Mesenteric fat pad (tissue), 1 donor: Measurements from ENCODE around the gene SLIT3. TPM values are rescaled to one million over a fixed set of nuclear protein-coding genes. Genes with fewer than 3 reads are reported as not detected.

Source experiments
- DNase-seq: peaks from one replicate; pipeline ENCODE4 v3.0.0-alpha.2; 2020; ENCODE audit warnings: low spot score
- total RNA-seq: library from RNA; stranded (reverse); fragmentation: NEBNext Ultra II Directional; extraction: Animal tissue kit (Norgen Biotek cat#: 25700); gene quantifications from one replicate; pipeline ENCODE4 v1.2.1, GENCODE V29; 2021
- donor health status: DM: yes; HTN: yes; CAD: no.

Gene SLIT3
- total RNA-seq, 1 donor from 2014 or later, result 83.6 TPM

DNA sequence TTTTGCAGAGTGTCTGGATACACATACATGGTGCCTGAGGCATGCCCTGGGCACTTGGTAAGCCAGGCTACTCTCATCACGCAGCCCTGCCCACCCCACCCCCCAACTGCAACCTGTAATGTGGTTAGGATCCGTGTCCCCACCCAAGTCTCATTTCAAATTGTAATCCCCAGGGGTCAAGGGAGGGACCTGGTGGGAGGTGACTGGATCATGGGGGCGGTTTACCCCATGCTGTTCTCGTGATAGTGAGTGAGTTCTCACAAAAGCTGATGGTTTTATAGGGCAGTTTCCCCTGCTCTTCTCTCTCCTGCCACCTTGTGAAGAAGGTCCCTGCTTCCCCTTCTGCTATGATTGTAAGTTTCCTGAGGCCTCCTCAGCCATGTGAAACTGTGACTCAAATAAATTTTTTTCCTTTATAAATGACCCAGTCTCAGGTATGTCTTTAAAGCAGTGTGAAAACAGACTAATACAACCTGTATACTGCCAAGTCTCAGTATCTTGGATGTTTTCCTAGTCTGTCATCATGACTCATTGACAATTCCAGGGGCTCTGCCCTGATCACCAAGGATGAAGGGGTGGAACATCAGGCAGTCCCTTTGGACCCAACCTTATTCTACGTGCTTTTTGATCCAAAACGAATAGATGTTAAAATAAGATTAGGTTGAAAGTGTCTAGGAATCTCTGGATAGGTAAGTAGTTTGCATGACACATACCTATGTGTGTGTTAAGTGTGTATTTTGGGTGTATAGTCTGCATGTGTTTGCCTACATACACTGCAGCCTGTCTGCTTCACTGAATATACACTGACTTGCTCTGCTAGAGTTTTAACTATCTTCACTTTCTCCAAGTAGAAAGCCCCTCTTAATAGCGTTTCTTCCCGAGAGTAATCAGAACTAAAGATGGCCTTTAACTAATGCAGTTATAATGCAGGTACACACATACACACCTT, 293.8 kb downstream of the SLIT3 start:
- DNase-seq, result no peak

DNA sequence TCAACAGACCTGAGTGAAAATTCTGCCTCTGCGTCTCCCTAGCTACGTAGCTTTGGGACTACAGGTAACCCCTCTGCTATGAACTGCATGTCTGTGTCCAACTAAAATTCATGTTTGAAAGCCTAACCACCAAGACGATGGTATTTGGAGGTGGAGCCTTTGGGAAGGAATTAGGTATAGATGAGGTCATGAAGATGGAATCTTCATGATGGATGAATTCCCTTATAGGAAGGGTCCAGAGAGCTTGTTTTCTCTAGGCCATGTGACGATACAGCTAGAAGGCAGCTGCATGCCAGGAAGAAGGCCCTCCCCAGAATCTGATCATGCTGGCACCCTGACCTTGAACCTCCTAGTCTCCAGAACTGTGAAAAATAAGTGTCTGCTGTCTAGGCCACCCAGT, 296.4 kb downstream of the SLIT3 start:
- no peak for DNase-seq

DNA sequence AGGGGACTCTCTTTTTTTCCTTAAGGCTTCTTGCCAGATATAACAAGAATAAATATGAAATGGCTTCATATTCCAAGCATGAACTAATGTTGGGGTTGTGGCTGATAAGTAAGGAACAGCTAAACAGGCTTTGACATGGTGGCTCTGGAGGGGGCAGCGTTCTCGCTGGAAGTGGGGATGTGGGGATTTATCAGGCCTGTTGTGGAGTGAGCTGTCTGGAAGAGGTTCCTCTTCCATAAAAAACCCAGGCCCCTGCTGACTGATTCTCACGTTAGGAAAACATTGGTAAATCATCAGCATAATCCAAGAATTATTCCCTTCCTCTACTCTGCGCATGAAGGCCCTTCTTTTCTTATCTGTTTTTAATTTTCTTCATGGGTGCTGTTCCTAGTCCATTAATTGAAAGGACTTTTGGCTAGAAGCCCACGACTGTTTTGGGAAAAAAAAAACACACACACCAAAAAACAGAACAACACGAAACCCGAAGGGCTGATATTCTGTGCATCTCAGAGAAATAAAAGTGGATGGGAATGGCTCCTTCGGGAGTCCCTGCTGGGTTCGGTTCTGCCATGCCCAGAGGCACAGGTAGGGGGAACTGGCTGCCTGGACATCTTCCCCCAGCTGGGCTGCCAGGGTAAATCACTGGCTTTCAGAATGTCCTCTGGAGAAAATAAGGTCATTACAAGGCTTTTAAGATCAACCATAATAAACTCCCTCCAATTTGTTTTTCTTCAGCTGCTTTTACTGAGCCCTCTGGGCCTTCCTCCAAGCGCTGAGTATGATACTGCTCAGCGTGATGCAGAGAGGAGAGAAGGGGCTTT, 297.0 kb downstream of the SLIT3 start:
- no peak for DNase-seq

DNA sequence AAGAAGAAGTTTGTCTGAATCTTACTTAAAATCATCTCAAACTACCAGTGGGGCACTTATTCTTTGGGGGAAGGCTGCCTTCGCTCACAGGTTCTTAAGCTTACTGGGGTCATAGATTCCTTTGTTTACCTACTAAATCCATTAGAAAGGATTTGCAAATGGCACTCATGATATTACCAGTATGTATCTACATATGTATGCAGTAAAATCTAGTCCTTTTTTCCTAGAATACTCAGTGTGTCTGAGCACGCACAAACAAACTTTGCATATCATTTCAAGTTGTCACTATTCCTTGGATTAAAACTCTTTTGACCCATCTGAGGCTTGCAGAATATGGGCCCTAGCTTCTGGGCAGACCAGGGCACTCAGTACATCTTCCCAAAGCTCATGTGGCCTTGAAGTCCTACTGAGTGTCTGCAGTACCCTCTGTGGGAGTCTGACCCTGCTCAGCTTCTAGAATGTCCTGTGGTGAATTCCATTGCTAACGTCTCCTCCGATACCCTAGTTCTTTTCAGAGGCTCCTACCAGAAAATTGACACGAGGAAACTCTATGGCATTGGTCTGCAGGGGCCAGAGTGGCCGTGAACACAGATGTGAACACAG, 297.9 kb downstream of the SLIT3 start:
- no peak for DNase-seq

DNA sequence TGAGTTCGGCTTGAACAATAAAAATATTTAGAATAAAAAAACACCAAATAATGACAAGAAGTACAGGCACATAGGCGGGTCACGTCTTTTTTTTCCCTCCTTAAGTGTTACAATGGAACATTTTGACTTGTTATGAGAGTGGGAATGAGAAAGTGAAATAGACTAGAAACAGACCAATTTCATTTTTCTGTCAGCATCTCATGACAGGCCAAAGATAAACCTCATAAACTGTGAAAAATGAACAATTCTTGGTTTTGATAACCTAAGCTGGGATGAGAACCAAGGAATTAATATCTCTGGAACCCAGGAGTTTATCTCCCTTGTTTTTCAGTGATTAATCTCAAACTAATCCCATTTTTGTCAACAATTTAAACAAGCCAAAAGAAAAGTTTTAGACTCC, 299.5 kb downstream of the SLIT3 start:
- no peak for DNase-seq

DNA sequence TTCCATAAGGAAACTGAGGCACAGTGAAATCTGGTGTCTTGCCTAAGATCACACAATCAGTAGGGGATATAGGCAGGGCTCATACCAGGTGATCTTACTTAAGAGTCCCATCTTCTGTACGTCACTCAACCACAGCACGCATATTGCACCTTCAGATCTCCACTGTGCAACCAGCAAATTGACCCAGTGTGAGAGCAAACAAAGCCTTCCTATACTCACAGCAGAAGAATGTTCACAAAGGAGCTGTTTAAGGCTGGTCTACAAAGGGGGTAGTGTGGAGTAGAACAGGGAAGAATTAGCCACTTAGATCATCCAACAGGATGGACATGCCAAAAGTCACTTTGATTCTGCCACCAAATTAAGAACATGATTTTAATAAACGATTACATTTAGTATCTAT, 305.9 kb downstream of the SLIT3 start:
- DNase-seq, result no peak

DNA sequence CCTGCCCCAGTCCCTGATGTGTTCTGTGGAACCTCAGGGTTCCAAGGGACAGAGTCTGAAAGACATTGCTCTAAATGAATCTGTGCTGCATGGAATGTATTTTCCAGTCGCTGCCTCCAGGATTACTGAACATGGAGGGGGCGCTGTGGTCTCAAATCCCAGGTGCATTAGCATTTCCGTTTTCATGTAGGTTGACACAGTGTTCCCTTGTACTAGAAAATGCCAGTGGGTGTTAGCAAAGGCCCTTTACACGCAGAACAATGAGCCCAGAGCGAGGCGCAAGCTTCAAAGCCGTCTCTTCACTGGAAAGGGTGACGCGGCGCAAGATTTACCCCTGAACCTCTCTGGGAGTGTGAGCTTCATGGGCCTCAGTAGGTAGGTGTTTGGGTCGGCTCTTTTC, 308.3 kb downstream of the SLIT3 start:
- no peak for DNase-seq

DNA sequence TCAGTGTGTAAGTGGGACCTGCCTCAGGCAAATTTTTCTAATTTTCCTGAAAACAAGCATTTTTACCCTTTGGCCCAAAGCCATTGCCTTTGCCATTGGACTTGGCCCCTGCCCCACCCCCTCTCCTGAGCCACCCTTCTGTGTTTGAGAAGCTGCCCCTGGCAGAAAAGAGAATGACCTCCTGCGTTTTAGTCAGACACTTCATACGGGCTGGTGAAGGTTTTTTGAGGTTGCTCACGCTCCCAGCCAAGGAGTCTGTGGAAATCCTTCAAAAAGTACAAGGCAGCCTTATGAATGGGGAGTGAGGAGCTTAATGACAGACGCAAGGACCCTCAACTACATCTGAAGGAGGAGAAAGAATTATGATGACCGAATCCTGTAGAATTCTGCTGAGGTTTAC, 308.9 kb downstream of the SLIT3 start:
- no peak for DNase-seq

DNA sequence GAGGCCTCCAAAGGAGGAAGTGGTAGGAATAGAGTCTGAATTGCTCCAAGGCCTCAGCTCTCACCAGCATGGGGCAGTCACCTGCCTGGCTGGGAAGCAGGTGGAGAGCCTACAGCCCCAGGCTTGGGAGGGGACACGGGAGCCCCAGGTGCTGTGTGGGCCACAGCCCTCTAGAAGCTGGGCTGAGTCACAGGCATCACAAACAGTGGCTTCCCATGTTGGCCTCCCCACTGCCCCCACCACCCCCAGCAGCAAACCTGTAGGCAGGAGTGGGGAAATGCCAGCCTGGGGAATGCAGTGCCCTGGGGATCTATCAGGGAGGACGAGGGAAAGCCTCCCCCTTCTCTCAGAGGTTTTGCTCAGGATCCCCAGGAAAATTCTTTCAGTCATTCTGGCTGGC, 309.6 kb downstream of the SLIT3 start:
- no peak for DNase-seq

DNA sequence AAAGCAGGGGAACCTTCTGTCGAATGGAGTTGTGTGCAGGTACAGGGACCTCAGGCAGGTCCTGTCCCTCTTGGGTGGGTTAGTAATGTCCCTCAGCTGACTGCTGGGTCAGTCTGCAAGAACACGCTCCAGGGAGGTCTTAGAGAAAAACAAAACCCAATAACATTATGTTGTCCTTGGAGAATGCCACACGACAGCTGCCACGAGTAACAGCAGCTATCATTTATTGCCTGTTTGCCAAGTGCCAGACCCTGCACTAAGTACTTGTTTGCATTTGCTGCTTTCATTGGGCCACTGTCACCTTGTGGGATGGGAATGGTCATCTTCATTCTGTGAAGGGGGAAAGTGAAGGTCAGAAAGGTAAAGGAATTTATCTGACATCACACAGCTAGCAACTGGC, 310.3 kb downstream of the SLIT3 start:
- DNase-seq, result no peak

DNA sequence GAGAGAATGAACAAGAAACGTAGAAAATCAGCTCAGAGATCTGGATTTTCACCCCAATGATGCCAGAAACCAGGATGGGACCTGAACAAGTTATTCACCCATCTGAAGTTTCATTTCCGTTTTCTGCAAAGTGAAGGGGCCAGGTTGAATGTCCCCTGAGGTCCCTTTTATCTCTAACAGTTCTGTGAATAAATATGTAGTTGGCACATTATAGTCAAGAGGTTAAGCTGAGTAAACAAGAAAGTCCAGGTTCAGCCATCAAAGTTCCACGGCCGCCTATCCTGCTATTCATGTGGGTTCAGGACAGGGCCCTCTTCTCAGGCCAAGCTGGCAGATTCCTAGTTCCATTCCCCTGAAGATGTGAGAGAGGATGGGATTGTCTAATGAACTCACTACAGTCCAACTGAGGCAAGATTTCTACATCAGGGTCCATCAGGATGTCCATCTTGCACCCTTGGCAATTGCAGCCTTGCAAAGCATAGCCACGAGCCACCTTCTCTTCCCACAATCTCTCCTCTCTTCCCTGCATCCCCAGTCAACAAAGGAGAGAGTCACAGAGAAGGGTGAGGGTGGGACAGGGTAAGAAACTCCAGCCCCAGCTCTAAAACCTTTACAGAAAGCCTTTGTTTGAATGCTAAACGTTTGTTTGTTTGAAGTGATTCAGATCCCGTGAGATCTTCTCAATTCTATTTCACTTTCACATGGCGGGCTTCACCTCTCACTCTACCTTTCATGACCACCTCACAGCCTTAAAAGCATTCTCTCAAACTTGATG, 311.0 kb downstream of the SLIT3 start:
- DNase-seq, result no peak

DNA sequence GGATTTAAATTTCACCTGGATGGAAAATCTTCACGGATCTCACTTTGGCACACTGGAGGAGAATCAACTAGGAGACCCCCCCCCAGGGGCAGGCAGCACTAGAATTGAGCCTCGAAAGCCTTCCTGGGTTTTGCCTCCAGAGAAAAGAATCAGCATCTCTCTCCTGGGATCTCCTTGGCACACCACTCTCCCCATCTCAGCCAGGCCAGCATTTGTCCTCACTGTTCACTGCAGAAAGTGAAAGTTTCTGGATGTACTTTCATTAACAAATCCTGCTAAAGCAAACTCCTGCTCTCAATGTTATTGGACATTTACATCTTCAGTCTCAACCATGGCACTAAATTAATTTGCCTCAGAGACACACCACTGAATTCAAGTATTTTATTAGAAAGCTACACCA, 312.2 kb downstream of the SLIT3 start:
- no peak for DNase-seq

DNA sequence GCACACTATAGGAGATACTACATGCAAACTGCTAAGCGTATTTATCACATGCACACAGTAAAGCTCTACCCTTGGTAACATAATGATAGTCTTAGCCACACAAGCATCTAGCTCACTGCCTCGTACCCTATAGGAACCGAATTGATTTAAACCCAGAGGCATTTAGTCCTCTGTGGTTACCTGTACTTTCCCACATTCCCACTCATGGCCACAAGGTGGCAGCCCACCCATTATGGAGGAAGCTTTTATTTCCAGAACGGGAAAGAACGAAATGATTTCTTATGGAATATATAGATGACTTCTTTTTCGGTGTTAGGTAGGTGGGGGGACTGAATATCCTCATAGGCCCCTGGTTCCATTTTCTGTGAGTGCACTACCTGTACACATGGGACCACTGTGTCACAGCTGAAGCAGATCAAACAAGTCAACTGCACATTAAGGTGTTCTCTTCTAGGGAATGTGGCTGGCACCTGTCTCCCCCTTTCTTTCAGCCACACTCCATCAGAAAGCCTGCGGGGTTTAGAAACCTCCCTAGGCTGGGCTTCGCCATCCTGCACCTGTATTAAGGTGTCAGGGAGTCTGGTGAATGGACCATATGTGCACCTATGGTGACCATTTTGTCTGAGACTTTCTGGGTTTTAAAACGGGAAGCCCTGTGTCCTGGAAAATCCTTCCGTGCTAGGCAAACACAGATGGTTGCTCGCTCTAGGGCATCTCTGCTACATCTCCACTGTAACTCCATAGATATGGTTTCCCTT, 313.2 kb downstream of the SLIT3 start:
- no peak for DNase-seq

DNA sequence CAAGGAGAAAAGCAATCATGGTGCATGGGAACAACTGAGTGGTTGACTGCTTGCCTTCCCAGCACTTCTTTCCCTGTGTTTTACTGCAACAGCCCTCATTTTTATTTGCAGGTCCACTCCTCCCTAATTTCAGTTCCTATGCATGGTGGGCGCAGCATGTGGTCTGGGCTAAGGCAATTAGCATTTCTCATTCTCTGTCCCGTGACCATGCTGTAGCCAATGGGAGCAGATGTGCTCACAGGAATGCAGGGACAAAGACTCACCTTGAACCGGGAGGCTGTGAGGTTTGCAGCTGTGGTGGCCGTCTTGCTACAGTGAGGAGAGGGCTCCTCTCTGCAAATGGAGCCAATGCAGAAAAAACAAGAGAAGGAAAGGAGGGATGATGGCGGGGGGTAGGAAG, 315.5 kb downstream of the SLIT3 start:
- no peak for DNase-seq

DNA sequence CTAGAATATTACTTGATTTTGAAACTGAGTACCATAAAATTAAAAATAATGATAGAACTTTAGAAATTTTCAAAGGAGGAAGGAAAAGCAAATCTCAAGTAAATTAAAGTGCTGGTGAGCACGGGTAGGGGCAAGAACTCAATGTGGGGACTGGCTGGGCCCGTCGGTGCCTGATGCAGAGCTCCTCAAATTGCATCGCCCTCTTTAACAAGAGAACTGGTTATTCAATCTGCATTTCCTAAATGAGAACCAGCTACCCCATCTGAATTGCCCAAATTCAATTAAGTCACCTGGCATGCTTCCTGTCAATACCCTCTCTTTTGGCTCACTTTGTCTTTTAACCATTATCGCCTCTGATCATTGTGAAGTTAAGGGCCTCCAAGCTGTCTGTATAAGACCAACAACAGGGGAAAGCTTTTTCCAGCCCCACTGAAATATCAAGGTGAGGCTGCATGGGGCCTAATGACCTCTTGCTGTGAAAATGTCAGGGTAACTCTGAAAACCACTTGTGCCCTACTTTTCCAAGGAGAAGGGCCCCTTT, 316.7 kb downstream of the SLIT3 start:
- no peak for DNase-seq

DNA sequence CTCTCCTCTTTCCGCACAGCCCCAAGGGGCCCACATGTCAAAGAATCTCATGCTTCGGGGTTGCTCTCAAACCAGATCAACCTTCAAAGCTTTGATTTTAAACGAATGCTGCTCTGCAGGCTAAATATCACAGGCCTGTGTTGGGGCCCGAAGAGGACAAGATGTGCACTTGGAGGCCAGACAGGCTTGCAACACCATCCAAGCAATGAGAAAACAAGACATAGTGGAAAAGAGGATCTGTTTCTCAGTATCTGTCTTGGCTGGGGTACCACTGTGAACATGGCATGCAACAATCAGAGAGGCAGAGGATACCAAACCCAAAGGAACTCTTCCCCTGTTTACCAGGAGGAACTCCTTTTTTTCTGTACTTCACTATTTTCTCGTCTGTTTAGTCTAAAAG, 321.8 kb downstream of the SLIT3 start:
- no peak for DNase-seq

DNA sequence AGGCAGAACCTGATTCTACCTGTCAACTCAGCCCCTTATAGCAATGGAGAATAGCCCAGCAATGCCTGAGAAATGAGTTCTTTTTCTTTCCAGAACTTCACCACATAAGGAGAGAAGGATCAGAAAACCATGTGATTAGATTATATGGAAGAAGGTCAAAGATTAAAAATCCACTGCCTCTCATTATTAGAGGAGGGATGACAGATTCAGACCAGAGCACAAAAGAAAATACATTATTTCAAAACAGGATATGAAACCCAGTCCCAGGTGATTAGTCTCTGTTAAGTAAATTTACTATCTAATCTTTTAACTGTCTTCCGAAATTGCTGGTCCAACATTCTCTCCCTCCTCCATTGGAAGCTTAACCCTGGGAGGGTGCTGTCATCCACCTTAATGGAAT, 322.4 kb downstream of the SLIT3 start:
- DNase-seq, result no peak

DNA sequence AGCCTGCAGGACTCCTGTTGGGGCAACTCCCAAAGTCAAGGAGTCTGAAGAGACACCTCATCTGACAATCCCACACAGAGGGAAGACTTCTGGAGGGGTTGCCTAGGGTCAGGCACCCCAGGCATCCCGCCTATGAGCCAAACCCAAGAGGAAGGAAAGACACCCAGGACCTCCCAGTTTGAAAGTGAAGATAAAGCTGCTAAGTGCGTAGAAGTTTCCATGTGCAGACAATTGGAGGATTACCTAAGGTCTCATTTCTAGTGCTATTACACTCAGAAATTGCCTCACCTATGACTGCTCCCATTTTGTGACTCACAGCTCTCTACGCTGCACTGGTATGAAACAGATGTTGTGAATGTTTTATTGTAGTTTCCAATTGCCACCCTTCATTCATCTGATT, 322.9 kb downstream of the SLIT3 start:
- DNase-seq, result no peak

DNA sequence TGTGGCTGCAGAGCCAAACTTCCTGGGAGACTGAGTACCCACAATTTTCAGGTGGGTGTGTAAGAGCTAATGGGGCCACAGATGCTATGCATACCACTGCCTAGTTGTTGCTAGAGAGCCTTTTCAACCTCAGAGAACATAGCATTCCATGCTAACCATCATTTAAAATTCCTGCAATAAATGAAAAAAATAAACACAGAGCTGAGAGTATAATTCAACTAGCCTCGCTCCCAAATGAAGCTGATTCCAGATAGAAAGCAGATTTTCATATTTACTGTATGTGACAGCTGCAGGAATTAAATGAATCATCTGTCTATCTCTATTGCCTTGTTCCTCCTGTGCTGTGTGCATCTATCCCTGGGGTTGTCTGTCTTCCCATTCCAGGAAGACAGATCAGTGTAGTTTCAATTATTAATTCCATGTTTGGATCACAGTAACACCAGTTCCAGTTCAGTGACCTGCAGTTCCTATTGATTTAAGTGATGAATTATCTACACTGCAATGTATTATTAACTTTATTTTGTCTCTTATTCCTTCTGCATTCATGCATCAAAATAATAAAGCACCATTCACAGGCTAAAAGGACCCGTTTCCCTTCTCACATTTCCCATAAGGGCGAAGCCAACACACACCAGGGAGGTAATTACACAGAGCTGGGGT, 324.5 kb downstream of the SLIT3 start:
- no peak for DNase-seq

DNA sequence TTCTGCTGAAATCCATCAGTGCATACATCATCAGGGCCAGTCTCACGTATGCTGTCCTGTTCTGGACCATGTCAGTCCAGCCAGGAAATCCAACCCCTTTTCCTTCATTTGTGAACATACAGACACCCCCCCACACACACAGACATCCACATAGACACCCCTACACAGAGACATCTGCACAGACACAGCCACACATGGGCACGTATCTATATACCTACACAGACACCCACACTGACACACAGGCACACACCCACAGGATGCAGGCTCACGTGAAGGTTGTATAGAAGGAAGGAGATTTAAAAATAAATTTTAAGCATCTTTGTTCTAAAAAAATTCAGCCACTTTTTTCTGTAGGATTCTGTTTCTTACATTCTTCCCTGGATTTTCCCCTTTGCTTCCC, 325.6 kb downstream of the SLIT3 start:
- no peak for DNase-seq
